Measurements from ENCODE around the gene KRTAP10-6.

The KRTAP10-6 gene

DNA sequence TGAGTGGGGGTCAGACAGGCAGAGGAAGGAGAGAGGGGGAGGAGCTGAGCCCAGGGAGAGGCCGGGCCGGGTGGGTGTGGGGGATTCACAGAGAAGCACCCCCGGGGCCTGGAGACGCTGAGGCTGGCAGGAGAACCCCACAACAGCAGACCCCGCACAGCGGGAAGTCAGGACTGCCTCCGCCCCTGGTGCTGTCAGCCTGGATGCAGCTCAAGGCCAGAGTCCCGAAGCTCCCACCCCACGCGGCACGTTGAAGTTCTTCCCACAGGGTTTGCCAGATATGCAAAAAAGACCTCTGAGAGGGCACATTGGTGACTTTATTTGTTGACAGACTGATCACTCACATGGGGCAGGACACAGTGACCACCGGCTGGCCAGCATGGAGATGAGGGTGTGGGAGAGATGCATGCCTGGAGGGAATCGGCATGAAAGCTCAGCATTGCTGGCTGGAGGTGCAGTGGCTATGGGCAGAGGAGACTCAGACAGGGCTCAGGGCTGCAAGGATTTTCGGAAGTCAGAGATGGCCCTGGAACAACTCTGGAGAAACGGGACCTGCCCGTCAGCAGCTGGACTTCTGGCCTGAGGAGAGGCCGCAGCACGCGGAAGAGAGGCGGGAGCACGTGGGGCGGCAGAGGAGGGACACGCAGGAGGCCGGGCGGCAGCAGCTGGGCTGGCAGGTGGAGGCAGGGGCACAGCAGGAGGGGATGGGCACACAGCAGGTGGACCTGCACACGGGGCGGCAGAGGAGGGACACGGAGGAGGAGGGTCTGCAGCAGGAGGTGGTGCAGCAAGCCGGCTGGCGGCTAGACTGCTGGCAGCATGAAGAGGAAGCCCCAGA lies 34.6 kb downstream of the KRTAP10-6 start:
- peak; percentile 34 for DNase-seq (ENCODE audit: low read depth, low spot score)

DNA sequence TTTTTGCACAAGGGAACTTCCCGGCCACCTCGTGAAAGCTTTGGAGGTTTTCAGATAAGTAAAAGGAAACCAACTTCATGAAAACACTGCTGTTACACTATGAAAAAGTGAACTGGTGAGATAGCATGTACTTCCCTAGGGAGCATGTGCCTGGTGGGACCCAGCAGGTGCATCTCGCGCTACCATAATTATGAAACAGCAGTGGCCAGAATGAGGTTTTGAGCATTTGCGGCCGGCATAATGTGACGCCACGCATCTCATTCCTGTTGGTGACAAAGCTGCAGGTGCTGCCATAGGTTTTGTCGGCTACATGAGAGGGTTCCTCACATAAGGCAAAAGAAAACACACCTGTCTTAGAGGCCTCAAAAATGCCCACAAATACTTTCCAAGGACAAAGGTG lies 35.4 kb downstream of the KRTAP10-6 start:
- no peak for DNase-seq (ENCODE audit: low read depth, low spot score)

DNA sequence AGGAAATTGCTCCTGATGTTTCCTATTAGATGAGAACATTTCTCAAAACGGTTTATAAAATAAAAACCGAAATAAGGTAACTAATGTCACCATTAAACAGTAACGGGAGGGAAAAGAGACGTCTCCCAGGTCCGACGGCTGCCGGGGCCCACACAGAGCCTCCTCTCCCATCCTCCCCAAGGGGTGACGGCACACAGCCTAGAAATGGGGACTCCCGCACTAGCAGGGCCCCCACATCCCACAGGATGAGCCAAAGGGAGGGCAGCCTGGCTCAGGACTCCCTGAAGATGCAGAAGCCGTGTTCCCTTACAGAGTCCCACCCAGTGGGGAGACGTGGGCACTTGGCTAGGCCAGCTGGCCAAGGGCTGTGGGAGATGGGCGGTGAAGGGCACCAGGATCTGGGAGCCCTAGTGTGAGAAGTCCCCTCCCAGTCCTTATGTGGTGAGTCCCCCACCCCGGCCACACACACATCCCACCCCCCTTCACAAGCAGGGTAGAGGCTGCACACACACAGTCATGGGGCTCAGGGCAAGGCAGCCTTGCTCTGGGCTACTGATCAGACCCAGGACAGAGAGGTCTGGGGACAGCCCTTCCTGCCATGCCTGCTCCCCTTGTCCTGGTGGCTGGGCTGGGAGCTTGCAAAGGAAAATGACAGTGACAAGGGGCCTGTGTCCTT lies 37.0 kb downstream of the KRTAP10-6 start:
- no peak for DNase-seq (ENCODE audit: low read depth, low spot score)

DNA sequence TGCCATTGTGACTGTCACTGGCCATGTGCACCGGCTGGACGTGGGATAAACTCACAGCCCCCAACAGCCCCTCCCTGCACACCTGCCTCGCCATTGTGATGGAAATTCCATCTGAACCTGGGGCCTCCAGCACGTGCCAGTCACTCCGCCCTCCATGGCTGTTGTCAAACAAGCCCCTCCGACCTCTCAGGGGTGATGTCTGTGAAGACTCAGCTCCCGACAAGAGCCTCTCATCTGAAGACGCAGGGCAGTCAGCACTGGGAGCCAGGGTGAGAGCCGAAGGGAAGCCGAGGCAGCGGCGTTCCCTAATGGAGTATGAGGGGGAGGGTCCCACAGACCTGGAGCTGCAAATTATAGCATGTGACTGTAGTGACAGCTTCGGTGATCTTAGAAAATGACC lies 39.6 kb downstream of the KRTAP10-6 start:
- peak; percentile 38 for DNase-seq (ENCODE audit: low read depth, low spot score)

DNA sequence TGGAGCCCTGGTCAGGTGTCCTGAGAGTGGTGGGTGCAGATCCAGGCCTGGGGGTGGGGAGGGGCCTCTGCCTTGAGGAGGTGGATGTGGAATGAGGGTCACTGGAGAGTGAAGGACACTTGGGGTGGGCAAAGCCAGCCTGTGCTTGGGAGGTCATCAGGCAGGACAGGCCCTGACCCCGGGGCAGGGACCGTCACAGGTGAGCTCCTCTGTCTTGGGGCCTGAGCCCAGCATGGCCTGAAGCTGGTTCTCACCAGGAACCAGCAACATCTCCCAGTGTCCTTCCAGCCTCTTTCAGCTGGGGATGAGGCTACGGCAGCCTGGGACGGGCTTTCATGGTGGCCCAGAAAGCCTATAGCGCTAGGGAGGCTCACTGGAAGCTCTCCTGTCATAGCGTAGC lies 40.2 kb downstream of the KRTAP10-6 start:
- DNase-seq (ENCODE audit: low read depth, low spot score), result no peak

DNA sequence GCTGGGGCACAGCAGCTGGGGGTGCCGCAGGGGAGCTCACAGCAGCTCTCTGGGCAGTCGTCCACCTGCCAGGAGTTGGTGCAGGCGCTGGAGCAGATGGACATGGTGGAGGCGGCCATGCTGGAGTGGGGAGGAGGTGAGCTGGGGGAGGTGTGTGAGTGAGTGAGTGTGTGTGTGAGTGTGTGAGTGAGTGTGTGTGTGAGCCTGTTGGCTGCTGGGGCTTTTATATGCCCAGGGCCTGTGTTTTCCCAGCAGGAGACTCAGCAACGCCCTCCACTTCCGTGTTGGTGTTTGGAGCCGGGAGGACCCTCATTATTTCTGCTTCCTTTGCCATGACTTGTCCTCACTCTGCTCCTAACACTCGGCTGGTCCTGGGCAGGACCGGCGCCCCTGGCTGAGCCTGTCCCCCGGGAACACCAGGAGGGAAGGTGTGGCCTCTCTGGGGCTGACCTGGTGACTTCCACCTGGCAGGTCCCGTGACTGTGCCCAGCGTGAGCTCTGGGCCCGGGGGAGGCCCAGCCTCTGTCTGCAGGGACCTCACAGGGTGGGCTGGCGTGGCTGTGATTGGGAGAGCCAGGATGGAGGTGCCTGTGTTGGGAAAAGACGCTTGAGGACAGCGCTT lies 40.9 kb downstream of the KRTAP10-6 start, which contains the start of gene KRTAP10-2:
KRTAP10-2 (minus strand) TSS at position 166 of the 622 bp plus-strand sequence; CDS start at position 119, 47 bp downstream.
- peak; percentile 19 for DNase-seq (ENCODE audit: low read depth, low spot score)

DNA sequence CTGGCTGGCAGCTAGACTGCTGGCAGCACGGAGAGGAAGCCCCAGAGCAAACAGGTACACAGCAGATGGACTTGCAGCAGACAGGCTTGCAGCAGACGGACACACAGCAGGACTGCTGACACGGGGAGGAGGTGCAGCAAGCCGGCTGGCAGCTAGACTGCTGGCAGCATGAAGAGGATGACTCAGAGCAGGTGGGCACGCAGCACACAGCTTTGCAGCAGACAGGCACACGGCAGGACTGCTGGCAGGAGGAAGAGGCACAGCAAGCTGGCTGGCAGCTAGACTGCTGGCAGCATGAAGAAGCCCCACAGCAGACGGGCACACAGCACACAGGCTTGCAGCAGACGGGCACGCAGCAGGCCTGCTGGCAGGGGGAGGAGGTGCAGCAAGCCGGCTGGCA lies 41.5 kb downstream of the KRTAP10-6 start:
- DNase-seq (ENCODE audit: low read depth, low spot score), result no peak

DNA sequence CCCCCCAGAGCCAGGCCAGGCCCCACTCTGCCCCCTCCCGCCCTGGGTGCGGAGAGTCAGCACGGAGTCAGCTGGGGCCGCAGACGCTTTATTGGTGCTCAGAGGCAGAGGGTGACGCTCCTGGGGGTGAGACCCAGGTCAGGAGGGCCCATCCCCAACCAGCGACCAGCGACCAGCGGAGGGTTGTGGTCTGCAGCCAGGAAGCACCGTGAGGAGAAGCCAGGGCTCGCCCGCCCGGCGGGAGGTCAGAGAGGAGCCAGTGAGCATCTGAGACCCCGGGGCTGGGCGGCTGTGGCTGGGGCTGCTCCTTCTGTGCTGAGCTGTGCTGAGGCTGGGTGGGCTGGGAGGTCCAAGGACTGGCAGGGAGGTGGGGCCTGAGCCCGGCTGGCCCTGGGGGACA lies 42.0 kb downstream of the KRTAP10-6 start:
- peak; percentile 41 for DNase-seq (ENCODE audit: low read depth, low spot score)

DNA sequence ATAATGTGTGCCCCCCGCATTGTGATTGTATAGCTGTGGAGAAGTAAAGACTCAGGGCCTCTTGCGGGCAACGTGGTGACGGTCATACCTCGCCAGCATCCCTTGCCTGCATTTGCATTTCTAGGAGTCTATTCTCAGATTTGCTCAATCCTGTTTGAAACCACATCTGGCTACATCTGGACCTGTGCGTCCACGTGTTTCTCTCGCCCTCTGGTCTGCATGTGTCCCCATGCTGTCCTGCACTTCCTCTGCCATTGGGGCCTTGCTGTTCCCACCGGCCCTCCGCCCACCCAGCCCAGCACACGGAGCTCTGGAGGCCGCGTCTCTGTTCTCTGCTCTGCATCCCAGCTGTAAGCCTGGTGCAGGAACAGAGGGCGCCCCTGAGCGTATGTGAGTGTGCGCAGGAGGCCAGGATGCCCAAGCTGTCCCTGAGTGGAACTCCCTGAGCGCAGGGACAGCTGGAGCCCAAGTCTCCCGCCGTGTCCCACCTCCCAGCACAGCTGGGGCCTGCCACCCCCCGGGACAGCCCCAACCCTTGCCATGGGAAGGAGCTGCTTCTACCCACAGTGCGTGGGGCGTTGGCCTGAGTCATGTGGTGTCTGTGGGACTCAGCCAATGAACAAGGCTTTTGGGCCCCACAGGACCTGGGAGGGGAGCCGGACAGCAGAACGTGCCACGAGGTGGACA lies 42.6 kb downstream of the KRTAP10-6 start:
- peak; percentile 19 for DNase-seq (ENCODE audit: low read depth, low spot score)

DNA sequence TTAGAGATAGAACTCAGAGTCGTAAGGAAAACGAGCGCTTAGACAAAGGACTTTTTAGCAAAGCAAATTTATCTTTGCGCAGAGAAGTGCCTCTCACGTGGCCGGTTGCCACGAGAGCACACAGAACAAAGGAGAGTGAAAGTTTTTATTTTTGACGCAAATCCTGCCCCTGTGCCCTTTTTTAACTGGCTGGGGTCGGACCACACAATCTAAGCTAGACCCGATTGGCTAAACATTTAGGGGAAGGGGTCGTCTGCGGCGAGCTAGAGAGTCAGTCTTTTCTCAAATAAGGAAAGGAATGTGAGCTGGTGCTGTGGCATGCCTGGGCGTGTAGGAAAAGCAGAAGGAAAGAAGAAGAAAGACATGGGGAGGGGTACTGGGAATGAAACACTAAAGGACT lies 43.4 kb downstream of the KRTAP10-6 start:
- peak; percentile 67 for DNase-seq (ENCODE audit: low read depth, low spot score)

DNA sequence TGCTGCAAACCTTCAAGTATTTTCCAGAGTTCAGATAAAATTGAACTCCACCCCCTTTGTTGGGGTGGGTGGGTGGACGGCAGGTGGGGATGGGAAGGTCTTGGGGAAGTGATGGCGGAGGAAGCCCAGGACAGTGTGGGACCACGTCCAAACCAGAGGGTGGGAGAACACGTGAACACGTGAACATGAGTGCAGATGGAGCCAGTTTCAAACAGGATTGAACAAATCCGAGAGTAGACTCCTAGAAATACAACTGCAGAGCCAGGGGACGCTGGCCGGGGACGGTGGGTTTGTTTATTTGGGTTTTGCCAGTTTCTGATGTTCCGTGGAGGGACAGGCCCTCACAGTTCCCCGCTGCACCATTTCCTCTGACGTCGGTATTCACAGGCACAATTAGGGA lies 43.9 kb downstream of the KRTAP10-6 start:
- DNase-seq (ENCODE audit: low read depth, low spot score), result no peak

DNA sequence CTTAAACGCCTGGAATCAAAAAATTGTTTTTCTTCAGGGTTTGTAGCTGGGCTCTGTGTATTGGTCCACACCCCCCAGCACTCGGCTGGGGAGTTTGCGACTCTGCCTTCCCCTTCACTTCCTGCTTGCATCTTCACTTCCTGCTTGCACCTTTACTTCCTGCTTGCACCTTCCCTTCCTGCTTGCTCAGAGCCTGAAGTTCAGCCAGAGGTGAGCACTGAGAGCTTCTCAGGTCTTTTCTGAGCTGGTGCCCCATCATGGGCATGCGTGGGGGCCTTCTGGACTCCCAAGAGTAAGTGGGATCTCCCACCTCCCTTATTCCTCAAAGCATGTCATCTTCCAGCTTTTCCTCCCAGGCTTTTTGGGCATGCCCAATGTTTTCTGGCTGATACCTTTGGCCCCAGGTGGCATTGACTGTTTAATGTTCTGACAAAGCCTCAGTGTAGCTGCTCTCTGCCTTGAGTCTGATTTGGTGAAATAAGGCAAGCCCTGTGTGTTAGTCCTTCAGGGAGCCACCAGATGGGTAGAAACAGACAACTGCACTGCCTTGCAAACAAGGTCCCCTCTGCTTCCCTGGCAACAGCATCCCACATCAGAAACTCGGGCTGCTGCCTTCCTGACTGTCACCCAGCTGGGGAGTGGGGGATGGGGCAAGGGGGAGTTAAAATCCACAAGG lies 44.5 kb downstream of the KRTAP10-6 start:
- no peak for DNase-seq (ENCODE audit: low read depth, low spot score)

DNA sequence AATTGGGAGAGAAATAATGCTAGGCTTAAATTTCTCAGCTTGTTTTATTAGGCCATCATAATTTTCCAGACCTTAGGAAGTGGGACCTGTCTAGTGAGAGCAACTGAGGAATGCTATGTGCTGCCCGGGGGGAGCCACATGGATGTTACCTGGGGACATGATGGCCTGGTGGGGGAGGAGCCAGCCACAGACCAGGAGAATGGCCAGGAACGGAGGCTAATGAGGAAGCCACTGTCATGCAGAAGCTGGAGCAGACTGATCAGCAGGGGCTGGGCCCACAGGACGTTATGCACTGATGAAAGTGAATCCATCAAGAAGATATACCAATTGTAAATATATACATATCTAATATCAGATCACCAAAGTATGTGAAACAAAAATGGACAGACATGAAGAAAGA lies 47.7 kb downstream of the KRTAP10-6 start:
- peak; percentile 21 for DNase-seq (ENCODE audit: low read depth, low spot score)

DNA sequence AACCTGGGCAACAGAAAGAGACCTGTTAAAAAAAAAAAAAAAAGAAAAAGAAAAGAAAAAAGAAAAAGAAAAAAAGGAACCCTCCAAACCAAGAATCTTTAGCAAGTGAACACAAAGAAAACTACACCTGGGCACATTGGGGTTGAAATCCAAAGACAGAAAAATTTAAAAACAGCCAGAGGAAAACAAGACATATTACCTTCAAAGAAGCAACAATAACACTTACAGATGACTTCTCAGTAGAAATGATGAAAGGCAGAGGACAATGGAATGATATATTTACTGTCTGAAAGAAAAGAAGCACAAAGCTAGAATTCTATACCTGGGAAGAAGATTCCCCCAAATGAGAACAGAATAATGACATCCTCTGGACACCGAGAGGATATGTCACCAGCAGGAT lies 49.6 kb downstream of the KRTAP10-6 start:
- DNase-seq (ENCODE audit: low read depth, low spot score), result no peak

Data from ELF-1 (cell line).